Measurements from ENCODE around the gene THSD4.

DNA sequence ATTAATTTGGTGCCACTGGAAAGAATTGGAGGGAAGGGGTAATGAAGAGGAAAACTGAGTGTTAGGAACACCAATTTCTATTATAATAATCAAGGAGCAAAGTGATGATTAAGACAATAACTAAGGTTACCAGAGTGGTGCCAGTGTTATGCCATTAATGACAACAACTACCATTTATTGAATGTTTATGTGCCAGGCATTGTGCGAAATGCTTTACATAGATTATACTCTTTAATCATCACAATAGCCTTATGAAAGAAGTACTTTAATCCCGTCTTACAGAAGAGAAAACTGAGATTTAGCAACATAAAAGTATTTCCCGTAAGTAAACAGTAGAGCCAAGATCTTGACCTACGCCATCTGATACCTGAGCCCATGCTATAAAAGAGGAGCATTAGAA lies 507.8 kb downstream of the THSD4 start:
- TF ChIP-seq CTCF (conservative IDR thresholded peaks at IDR 0.05 in 1 of 2, IDR thresholded peaks at IDR 0.05 in 1 of 2; ENCODE audit: extremely low read depth in 1 of 2, insufficient read depth in 1 of 2, low read depth in 1 of 2, low read length in 2 of 2) = no peak
- no peak for TF ChIP-seq EZH2 (IDR thresholded peaks at IDR 0.05; ENCODE audit: borderline replicate concordance, low read length)
